ENCODE results near the gene ADAMTSL1. TPM values are rescaled to one million over a fixed set of nuclear protein-coding genes. Genes with fewer than 3 reads are reported as not detected.

Gene ADAMTSL1
- total RNA-seq, 1 experiment from 2014 or later = not detected

GRCh38 chr9:18500451-18500850, 26.5 kb downstream of the ADAMTSL1 start:
- no peaks in the 10 kb centered on the region for H3K9me2 ChIP-seq (ENCODE audit: insufficient read depth)
- no peak overlapping the region for H2AFZ ChIP-seq (ENCODE audit: low read depth, low read length, poor library complexity, severe bottlenecking)
- H3K4me2 ChIP-seq (ENCODE audit: low read length) = no peak overlapping the region
- no peaks in the 10 kb centered on the region for H3K36me3 ChIP-seq (ENCODE audit: control insufficient read depth in 1 of 2, insufficient read depth in 2 of 2, low read length in 2 of 2)
- no peaks in the 10 kb centered on the region; a peak in 1 of 4 replicates for H3K9me3 ChIP-seq (ENCODE audit: control insufficient read depth in 1 of 2, insufficient read depth in 1 of 2, low read depth in 1 of 2, low read length in 2 of 2)
- H4K20me1 ChIP-seq (ENCODE audit: insufficient read depth) = no peaks in the 10 kb centered on the region
- no TSS peak for BruUV-seq (replicated peaks)
- H3K9ac ChIP-seq (ENCODE audit: low read length) = no peak overlapping the region
- TF ChIP-seq SP1 (IDR thresholded peaks at IDR 0.05; ENCODE audit: low read depth) (no peak), POLR2AphosphoS5 (IDR thresholded peaks at IDR 0.05; ENCODE audit: low read depth, low read length) (no peak), FOSL1 (IDR thresholded peaks at IDR 0.05; ENCODE audit: low read depth) (no peak), ELF1 (IDR thresholded peaks at IDR 0.05; ENCODE audit: borderline replicate concordance, low read depth) (no peak), YY1 (IDR thresholded peaks at IDR 0.05; ENCODE audit: extremely low read depth, insufficient replicate concordance, low read depth, low read length) (no peak), ZBTB33 (IDR thresholded peaks at IDR 0.05; ENCODE audit: extremely low read depth, insufficient replicate concordance, low read length) (no peak), POLR2A (IDR thresholded peaks at IDR 0.05; ENCODE audit: borderline replicate concordance, extremely low read depth, insufficient read depth, insufficient read length) (no peak), ZNF274 (IDR thresholded peaks at IDR 0.05; ENCODE audit: low read depth, low read length) (no peak)
- no peaks in the 10 kb centered on the region for H3K4me1 ChIP-seq (ENCODE audit: control insufficient read depth in 1 of 2, insufficient read depth in 2 of 2, low read length in 2 of 2)
- no peak for DNase-seq (ENCODE audit: low read depth, low spot score)
- H3K79me2 ChIP-seq (ENCODE audit: insufficient read depth, low read length) = no peaks in the 10 kb centered on the region
- intact Hi-C loops (cut with micrococcal nuclease) = no loop called here
- no peak overlapping the region for H3K27ac ChIP-seq (ENCODE audit: low read depth, low read length)
- ChIA-PET POLR2A (no interaction called here), RAD21 (ENCODE audit: low non-redundant PET in 1 of 2, low total read pairs in 2 of 2, uncharacterized antibody in 2 of 2, unreplicated experiment in 2 of 2) (no interaction called here), CTCF (no interaction called here)
- H3K27me3 ChIP-seq (ENCODE audit: insufficient read depth, low read length) = no peaks in the 10 kb centered on the region; the same call in 1 of the 2 replicates
- no peak overlapping the region for H3K4me3 ChIP-seq (replicated peaks in 1 of 2; ENCODE audit: low read depth in 1 of 2, low read length in 2 of 2)
- ATAC-seq = no peak

DNA sequence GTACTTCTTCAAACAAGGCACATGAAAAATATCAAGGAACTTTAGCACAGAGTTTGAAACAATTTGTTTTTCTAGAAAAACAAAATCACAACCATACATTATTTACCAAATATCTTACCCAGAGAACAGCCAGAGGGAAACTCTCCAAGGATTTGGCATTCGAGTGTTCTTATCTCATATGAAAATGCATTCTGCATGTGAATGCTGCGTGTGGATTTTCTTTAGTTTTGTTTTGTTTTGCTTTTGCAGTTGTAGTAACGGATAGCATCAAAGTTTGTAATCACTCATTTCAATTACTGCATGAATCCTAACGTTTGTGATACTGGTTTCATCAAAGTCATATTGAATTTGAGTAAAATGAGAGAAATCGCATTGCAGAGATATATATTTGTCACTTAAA, 28.0 kb downstream of the ADAMTSL1 start:
- CTCF ChIA-PET = no interaction called here
- intact Hi-C loops (cut with micrococcal nuclease) = no loop called here
- no peak overlapping the region for H2AFZ ChIP-seq (ENCODE audit: low read depth, low read length, poor library complexity, severe bottlenecking)
- TF ChIP-seq ELF1 (IDR thresholded peaks at IDR 0.05; ENCODE audit: borderline replicate concordance, low read depth) = no peak
- no peak for TF ChIP-seq SRF (IDR thresholded peaks at IDR 0.05; ENCODE audit: low read depth)
- no peak for TF ChIP-seq EGR1 (IDR thresholded peaks at IDR 0.05; ENCODE audit: low read depth)
- TF ChIP-seq JUND (IDR thresholded peaks at IDR 0.05) = no peak
- TF ChIP-seq POLR2A (IDR thresholded peaks at IDR 0.05; ENCODE audit: borderline replicate concordance, extremely low read depth, insufficient read depth, insufficient read length) = no peak
- TF ChIP-seq TCF7L2 (IDR thresholded peaks at IDR 0.05; ENCODE audit: borderline replicate concordance, extremely low read depth, insufficient read depth, insufficient read length) = no peak
- no peak for TF ChIP-seq CTCF (IDR thresholded peaks at IDR 0.05 in 2 of 3, conservative IDR thresholded peaks at IDR 0.05 in 1 of 3; ENCODE audit: borderline replicate concordance in 1 of 3, insufficient read depth in 1 of 3, low read depth in 2 of 3, low read length in 2 of 3)

More for the DNA sequence above, 28.0 kb downstream of the ADAMTSL1 start:
- ChIA-PET RAD21 (ENCODE audit: low non-redundant PET in 1 of 2, low total read pairs in 2 of 2, uncharacterized antibody in 2 of 2, unreplicated experiment in 2 of 2) (no interaction called here), POLR2A (no interaction called here)
- Histone ChIP-seq H3K9me3 (ENCODE audit: control insufficient read depth in 1 of 2, insufficient read depth in 1 of 2, low read depth in 1 of 2, low read length in 2 of 2) (no peaks in the 10 kb centered on the region; a peak in 1 of 4 replicates), H4K20me1 (ENCODE audit: insufficient read depth) (no peaks in the 10 kb centered on the region), H3K36me3 (ENCODE audit: control insufficient read depth in 1 of 2, insufficient read depth in 2 of 2, low read length in 2 of 2) (no peaks in the 10 kb centered on the region), H3K4me2 (ENCODE audit: low read length) (no peak overlapping the region), H3K4me3 (replicated peaks in 1 of 2; ENCODE audit: low read depth in 1 of 2, low read length in 2 of 2) (no peak overlapping the region), H3K9me2 (ENCODE audit: insufficient read depth) (no peaks in the 10 kb centered on the region), H3K27ac (ENCODE audit: low read depth, low read length) (no peak overlapping the region), H3K9ac (ENCODE audit: low read length) (no peak overlapping the region), H3K79me2 (ENCODE audit: insufficient read depth, low read length) (no peaks in the 10 kb centered on the region), H3K4me1 (ENCODE audit: control insufficient read depth in 1 of 2, insufficient read depth in 2 of 2, low read length in 2 of 2) (no peaks in the 10 kb centered on the region), H3K27me3 (ENCODE audit: insufficient read depth, low read length) (no peaks in the 10 kb centered on the region; the same call in 1 of the 2 replicates)
- no peak for ATAC-seq
- DNase-seq (ENCODE audit: low read depth, low spot score) = no peak
- BruUV-seq (replicated peaks) = no TSS peak
